ENCODE measurements around the gene CCDC187. TPM values are rescaled to one million over a fixed set of nuclear protein-coding genes. Genes with fewer than 3 reads are reported as not detected.
A peak's percentile ranks its signal among the peaks of the same experiment; 100 is the strongest.

CCDC187 gene
- total and polyA plus RNA-seq, 2 of the 13 experiments (the other 11 are each of a cell fraction or from before 2014, with no cell fraction given): 0.03 to 0.13 TPM

DNA sequence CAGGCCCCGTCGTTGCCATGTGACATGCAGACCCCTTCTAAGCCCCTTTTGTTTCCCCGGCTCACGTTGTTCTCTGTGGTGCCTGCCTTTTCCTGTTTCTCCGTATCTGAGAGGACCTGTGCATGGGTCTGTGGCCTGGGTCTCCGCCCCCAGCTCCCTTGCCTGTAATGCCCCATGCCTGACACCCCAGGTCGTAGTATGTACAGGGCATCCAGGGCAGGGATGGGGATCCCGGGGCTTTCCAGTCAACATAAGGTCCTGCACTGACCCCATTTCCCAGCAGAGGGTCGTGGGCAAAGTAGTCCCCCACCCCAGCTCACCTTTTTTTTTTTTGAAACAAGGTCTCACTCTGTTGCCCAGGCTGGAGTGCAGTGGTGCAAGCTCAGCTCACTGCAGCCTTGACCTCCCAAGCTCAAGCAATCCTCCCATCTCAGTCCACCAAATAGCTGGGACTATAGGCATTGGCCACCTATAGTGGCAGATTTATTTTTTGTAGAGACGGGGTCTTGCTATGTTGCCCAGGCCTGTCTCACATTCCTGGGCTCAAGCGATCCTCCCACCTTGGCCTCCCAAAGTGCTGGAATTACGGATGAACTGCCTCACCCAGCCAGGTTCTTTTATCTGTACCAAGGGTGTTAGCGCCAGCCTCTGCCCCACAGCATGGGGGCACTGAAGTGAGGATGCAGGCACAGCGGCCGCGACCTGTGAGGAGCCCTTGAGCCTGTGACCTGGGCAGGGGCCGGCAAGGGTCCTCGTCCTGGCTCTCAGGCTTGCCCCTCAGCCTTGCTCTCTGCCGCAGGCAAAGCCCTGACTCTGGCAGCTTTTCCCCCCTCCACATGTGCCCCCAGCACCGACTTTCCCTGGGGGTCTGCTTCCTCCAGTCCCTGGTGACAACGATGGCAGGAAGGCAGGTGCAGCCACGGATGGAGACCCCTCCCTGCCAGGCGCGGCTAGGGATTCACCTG, 39.2 kb downstream of the CCDC187 start:
- Histone ChIP-seq H3K4me1 (ENCODE audit: insufficient read depth, low read length) (peaks cover 24% of the 10 kb centered on the region), H3K4me3 (replicated peaks in 1 of 3; ENCODE audit: insufficient read depth in 1 of 3, low read depth in 2 of 3, low read length in 3 of 3) (no peak overlapping the region), H3K4me2 (ENCODE audit: low read depth, low read length) (no peak overlapping the region), H3K9ac (ENCODE audit: insufficient read depth, low read depth, low read length) (no peak overlapping the region), H4K20me1 (ENCODE audit: insufficient read depth, low read length) (no peaks in the 10 kb centered on the region), H3K27me3 (ENCODE audit: control insufficient read depth in 1 of 2, insufficient read depth in 2 of 2, low read length in 2 of 2) (peaks cover 21 to 79% of the 10 kb centered on the region in 2 experiments; a peak in 4 of 5 replicates), H2AFZ (ENCODE audit: low read length) (no peak overlapping the region), H3K27ac (ENCODE audit: extremely low read length, insufficient read depth, low read length) (no peak overlapping the region), H3K9me3 (ENCODE audit: low read length) (no peaks in the 10 kb centered on the region), H3K36me3 (replicated peaks in 1 of 2; ENCODE audit: control insufficient read depth in 1 of 2, insufficient read depth in 2 of 2, low read length in 2 of 2) (no peaks in the 10 kb centered on the region), H3K79me2 (ENCODE audit: insufficient read depth, low read length) (no peaks in the 10 kb centered on the region)
- intact Hi-C loops (cut with micrococcal nuclease; ENCODE audit: unreplicated experiment) (no loop called here), in situ Hi-C loops (cut with HindIII; ENCODE audit: extremely low pct_ligation_motif_present, low pct_unique_long_range_greater_than_20kb) (loop anchor here (25.0 kb wide), 1 partner anchor 277 kb away; no protein-coding TSS in a partner anchor)
- DNase-seq (ENCODE audit: low spot score) (no peak), FAIRE-seq (no peak), ATAC-seq (no peak)
- WGBS (ENCODE audit: low lambda C conversion rate): 44% methylated on average over 13 of the region's 24 CpGs
- no TSS peak for BruUV-seq (replicated peaks)
- POLR2A ChIA-PET: no interaction called here
- 0 out of 2 replicates have a peak, but pooled peaks have one; percentile 43 for TF ChIP-seq ZNF121 (CRISPR knock-in tag; IDR thresholded peaks at IDR 0.05)
- TF ChIP-seq ZBTB7A (CRISPR knock-in tag; IDR thresholded peaks at IDR 0.05): 0 out of 2 replicates have a peak, but pooled peaks have one; percentile 16
- TF ChIP-seq ZSCAN20 (CRISPR knock-in tag; IDR thresholded peaks at IDR 0.05; ENCODE audit: borderline replicate concordance): no peak
- CTCF ChIA-PET (ENCODE audit: low intra/inter-chr PET ratio, low total read pairs): no interaction called here

DNA sequence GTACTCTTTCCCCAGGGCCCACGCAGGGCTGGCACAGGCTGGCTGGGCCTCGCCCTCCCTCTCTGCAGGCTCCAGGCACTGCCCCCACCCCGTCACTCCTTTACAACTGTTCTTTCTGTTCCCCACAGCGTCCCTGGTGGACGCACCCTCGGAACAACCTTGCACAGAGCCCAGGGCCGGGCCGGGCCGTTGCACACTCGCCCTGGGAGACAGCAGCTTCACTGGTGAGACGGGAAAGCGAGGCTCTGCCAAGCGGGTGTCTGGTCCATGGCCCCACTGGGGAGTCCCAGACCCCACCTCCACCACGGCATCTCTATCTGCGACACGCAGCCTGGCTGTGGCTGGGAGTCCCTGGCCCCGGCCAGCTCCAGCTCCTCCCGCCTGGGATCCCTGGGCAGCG, 39.9 kb downstream of the CCDC187 start:
- 9% methylated on average over 8 of the region's 19 CpGs for WGBS (ENCODE audit: low lambda C conversion rate)
- peaks cover 21 to 82% of the 10 kb centered on the region in 2 experiments; a peak in 4 of 5 replicates for H3K27me3 ChIP-seq (ENCODE audit: control insufficient read depth in 1 of 2, insufficient read depth in 2 of 2, low read length in 2 of 2)
- FAIRE-seq (no peak), DNase-seq (ENCODE audit: low spot score) (no peak), ATAC-seq (peak; percentile 69)
- ChIA-PET CTCF (ENCODE audit: low intra/inter-chr PET ratio, low total read pairs) (no interaction called here), POLR2A (no interaction called here)
- no peak overlapping the region for H3K9ac ChIP-seq (ENCODE audit: insufficient read depth, low read depth, low read length)
- no peak overlapping the region for H2AFZ ChIP-seq (ENCODE audit: low read length)
- H3K4me3 ChIP-seq (replicated peaks in 1 of 3; ENCODE audit: insufficient read depth in 1 of 3, low read depth in 2 of 3, low read length in 3 of 3): no peak overlapping the region
- no peaks in the 10 kb centered on the region for H3K36me3 ChIP-seq (replicated peaks in 1 of 2; ENCODE audit: control insufficient read depth in 1 of 2, insufficient read depth in 2 of 2, low read length in 2 of 2)
- in situ Hi-C loops (cut with HindIII; ENCODE audit: extremely low pct_ligation_motif_present, low pct_unique_long_range_greater_than_20kb): loop anchor here (25.0 kb wide), 1 partner anchor 277 kb away; no protein-coding TSS in a partner anchor
- no TSS peak for BruUV-seq (replicated peaks)
- intact Hi-C loops (cut with micrococcal nuclease; ENCODE audit: unreplicated experiment): no loop called here
- no peaks in the 10 kb centered on the region for H3K9me3 ChIP-seq (ENCODE audit: low read length)
- H3K27ac ChIP-seq (ENCODE audit: extremely low read length, insufficient read depth, low read length): no peak overlapping the region
- H3K4me2 ChIP-seq (ENCODE audit: low read depth, low read length): no peak overlapping the region
- H3K4me1 ChIP-seq (ENCODE audit: insufficient read depth, low read length): peaks cover 22% of the 10 kb centered on the region
- no peaks in the 10 kb centered on the region for H3K79me2 ChIP-seq (ENCODE audit: insufficient read depth, low read length)
- H4K20me1 ChIP-seq (ENCODE audit: insufficient read depth, low read length): no peaks in the 10 kb centered on the region
- TF ChIP-seq, protein P1, sequence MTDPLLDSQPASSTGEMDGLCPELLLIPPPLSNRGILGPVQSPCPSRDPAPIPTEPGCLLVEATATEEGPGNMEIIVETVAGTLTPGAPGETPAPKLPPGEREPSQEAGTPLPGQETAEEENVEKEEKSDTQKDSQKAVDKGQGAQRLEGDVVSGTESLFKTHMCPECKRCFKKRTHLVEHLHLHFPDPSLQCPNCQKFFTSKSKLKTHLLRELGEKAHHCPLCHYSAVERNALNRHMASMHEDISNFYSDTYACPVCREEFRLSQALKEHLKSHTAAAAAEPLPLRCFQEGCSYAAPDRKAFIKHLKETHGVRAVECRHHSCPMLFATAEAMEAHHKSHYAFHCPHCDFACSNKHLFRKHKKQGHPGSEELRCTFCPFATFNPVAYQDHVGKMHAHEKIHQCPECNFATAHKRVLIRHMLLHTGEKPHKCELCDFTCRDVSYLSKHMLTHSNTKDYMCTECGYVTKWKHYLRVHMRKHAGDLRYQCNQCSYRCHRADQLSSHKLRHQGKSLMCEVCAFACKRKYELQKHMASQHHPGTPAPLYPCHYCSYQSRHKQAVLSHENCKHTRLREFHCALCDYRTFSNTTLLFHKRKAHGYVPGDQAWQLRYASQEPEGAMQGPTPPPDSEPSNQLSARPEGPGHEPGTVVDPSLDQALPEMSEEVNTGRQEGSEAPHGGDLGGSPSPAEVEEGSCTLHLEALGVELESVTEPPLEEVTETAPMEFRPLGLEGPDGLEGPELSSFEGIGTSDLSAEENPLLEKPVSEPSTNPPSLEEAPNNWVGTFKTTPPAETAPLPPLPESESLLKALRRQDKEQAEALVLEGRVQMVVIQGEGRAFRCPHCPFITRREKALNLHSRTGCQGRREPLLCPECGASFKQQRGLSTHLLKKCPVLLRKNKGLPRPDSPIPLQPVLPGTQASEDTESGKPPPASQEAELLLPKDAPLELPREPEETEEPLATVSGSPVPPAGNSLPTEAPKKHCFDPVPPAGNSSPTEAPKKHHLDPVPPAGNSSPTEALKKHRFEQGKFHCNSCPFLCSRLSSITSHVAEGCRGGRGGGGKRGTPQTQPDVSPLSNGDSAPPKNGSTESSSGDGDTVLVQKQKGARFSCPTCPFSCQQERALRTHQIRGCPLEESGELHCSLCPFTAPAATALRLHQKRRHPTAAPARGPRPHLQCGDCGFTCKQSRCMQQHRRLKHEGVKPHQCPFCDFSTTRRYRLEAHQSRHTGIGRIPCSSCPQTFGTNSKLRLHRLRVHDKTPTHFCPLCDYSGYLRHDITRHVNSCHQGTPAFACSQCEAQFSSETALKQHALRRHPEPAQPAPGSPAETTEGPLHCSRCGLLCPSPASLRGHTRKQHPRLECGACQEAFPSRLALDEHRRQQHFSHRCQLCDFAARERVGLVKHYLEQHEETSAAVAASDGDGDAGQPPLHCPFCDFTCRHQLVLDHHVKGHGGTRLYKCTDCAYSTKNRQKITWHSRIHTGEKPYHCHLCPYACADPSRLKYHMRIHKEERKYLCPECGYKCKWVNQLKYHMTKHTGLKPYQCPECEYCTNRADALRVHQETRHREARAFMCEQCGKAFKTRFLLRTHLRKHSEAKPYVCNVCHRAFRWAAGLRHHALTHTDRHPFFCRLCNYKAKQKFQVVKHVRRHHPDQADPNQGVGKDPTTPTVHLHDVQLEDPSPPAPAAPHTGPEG (CRISPR knock-in tag; IDR thresholded peaks at IDR 0.05): no peak
- TF ChIP-seq ZNF768 (CRISPR knock-in tag; IDR thresholded peaks at IDR 0.05) (peak; percentile 9; the same call in 1 of the 2 replicates), DNMT1 (CRISPR knock-in tag; IDR thresholded peaks at IDR 0.05) (no peak)
- TF ChIP-seq, protein P2, sequence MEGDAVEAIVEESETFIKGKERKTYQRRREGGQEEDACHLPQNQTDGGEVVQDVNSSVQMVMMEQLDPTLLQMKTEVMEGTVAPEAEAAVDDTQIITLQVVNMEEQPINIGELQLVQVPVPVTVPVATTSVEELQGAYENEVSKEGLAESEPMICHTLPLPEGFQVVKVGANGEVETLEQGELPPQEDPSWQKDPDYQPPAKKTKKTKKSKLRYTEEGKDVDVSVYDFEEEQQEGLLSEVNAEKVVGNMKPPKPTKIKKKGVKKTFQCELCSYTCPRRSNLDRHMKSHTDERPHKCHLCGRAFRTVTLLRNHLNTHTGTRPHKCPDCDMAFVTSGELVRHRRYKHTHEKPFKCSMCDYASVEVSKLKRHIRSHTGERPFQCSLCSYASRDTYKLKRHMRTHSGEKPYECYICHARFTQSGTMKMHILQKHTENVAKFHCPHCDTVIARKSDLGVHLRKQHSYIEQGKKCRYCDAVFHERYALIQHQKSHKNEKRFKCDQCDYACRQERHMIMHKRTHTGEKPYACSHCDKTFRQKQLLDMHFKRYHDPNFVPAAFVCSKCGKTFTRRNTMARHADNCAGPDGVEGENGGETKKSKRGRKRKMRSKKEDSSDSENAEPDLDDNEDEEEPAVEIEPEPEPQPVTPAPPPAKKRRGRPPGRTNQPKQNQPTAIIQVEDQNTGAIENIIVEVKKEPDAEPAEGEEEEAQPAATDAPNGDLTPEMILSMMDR (CRISPR knock-in tag; IDR thresholded peaks at IDR 0.05): peak; percentile 41
